H1 (cell line): ENCODE measurements around the gene MRTFB. TPM values are rescaled to one million over a fixed set of nuclear protein-coding genes. Genes with fewer than 3 reads are reported as not detected.

Source experiments
- CTCF ChIA-PET: fragments of 300-600 bp; sonication (Branson Sonifier 250); formaldehyde crosslinking; loops from one replicate; lab custom pipeline; 2021; ENCODE audit not compliant: partially characterized antibody; lab: Charles Lee
- POLR2A ChIA-PET: fragments of 300-600 bp; sonication (Branson Sonifier 250); formaldehyde crosslinking; loops from one replicate; lab custom pipeline; 2021; ENCODE audit warnings: inconsistent platforms; ENCODE audit not compliant: partially characterized antibody; lab: Charles Lee
- DNase-seq, 2 experiments: peaks; one replicate each; pipeline versions ENCODE4 v3.0.0 to v3.0.0-alpha.2; 2010 to 2022; ENCODE audit warnings: low spot score in 2 of 2, low read depth in 1 of 2, mixed read lengths in 1 of 2
- FAIRE-seq: peaks from 2 replicates; lab custom pipeline; 2011; peaks lifted over from hg19 to GRCh38; lab: Jason Lieb, UNC
- H2AFZ ChIP-seq: 2 replicates; pipeline ENCODE4 v1.8.1; 2012; ENCODE audit warnings: low read length, inconsistent platforms
- H2AK5ac ChIP-seq: 2 replicates; pipeline ENCODE4 v1.6.1; 2013; ENCODE audit warnings: low read depth, low read length
- H2BK120ac ChIP-seq: replicated peaks from 2 replicates; pipeline ENCODE3; 2013; ENCODE audit warnings: low read depth, low read length, inconsistent platforms
- H2BK12ac ChIP-seq: 2 replicates; pipeline ENCODE4 v1.6.1; 2013; ENCODE audit warnings: low read depth, low read length
- H2BK15ac ChIP-seq: 2 replicates; pipeline ENCODE4 v1.6.1; 2013; ENCODE audit warnings: low read length
- H2BK20ac ChIP-seq: 2 replicates; pipeline ENCODE4 v1.6.1; 2013; ENCODE audit warnings: low read length
- H2BK5ac ChIP-seq: 2 replicates; pipeline ENCODE4 v1.6.1; 2013; ENCODE audit warnings: low read depth, low read length
- H3K14ac ChIP-seq: 2 replicates; pipeline ENCODE4 v1.6.1; 2013; ENCODE audit warnings: inconsistent platforms; ENCODE audit not compliant: insufficient read length
- H3K18ac ChIP-seq: 2 replicates; pipeline ENCODE4 v1.6.1; 2013; ENCODE audit warnings: low read length; ENCODE audit errors: extremely low read depth
- H3K23ac ChIP-seq: 2 replicates; pipeline ENCODE4 v1.6.1; 2013; ENCODE audit warnings: inconsistent platforms; ENCODE audit not compliant: insufficient read length
- H3K23me2 ChIP-seq: 2 replicates; pipeline ENCODE4 v1.6.1; 2013; ENCODE audit warnings: low read depth, low read length
- H3K27ac ChIP-seq: 2 replicates; pipeline ENCODE4 v1.6.1; 2011; ENCODE audit warnings: low read depth, low read length, inconsistent platforms
- H3K27me3 ChIP-seq, 4 experiments: replicated peaks in 1 of 4; 1 replicate in 1 of 4; 2 replicates in 3 of 4; pipeline versions ENCODE4 v1.6.1 to v1.8.1; 2011 to 2013; ENCODE audit warnings: low read length in 3 of 4, mild to moderate bottlenecking in 3 of 4, inconsistent platforms in 2 of 4, mixed read lengths in 2 of 4, moderate library complexity in 1 of 4; ENCODE audit not compliant: control insufficient read depth in 3 of 4, insufficient read depth in 3 of 4; ENCODE audit errors: extremely low read depth in 1 of 4
- H3K36me3 ChIP-seq, 4 experiments: 2 replicates each; pipeline versions ENCODE4 v1.6.1 to v1.8.1; 2011 to 2013; ENCODE audit warnings: mild to moderate bottlenecking in 4 of 4, low read length in 3 of 4, moderate library complexity in 2 of 4, control low read depth in 1 of 4, inconsistent platforms in 1 of 4; ENCODE audit not compliant: insufficient read depth in 4 of 4, control insufficient read depth in 2 of 4
- H3K4ac ChIP-seq: replicated peaks from 2 replicates; pipeline ENCODE3; 2013; ENCODE audit warnings: low read length, low read depth, mixed read lengths, inconsistent platforms; ENCODE audit not compliant: insufficient read length
- H3K4me1 ChIP-seq, 4 experiments: replicated peaks in 1 of 4; 1 replicate in 1 of 4; 2 replicates in 3 of 4; pipeline versions ENCODE4 v1.6.1 to v1.8.1; 2011 to 2013; ENCODE audit warnings: low read length in 3 of 4, inconsistent platforms in 2 of 4, mixed read lengths in 1 of 4; ENCODE audit not compliant: insufficient read depth in 4 of 4, control insufficient read depth in 3 of 4
- H3K4me2 ChIP-seq, 2 experiments: 2 replicates each; pipeline versions ENCODE4 v1.6.1 to v1.8.1; 2011 to 2013; ENCODE audit warnings: low read depth in 2 of 2, low read length in 2 of 2, control low read depth in 1 of 2, inconsistent platforms in 1 of 2, mild to moderate bottlenecking in 1 of 2; ENCODE audit not compliant: insufficient read depth in 1 of 2
- H3K4me3 ChIP-seq, 4 experiments: fragments of 200-600, 300-600 bp in 1 of 4; sonication (generic), shearing (Covaris generic), sonication (Bioruptor Twin) in 1 of 4; 2 replicates each; pipeline versions ENCODE4 v1.5.1 to v1.8.1; 2011 to 2016; ENCODE audit warnings: low read length in 4 of 4, low read depth in 3 of 4, control low read depth in 2 of 4, inconsistent platforms in 2 of 4, mild to moderate bottlenecking in 2 of 4, mixed read lengths in 1 of 4, moderate library complexity in 1 of 4; ENCODE audit not compliant: insufficient read depth in 2 of 4; ENCODE audit errors: extremely low read depth in 1 of 4
- H3K56ac ChIP-seq: replicated peaks from 2 replicates; pipeline ENCODE3; 2013; ENCODE audit warnings: low read depth, mild to moderate bottlenecking, mixed read lengths, low read length, inconsistent platforms; ENCODE audit not compliant: insufficient read length
- H3K79me1 ChIP-seq: 2 replicates; pipeline ENCODE4 v1.6.1; 2013; ENCODE audit warnings: low read depth, low read length, control low read depth
- H3K79me2 ChIP-seq, 2 experiments: 2 replicates each; pipeline versions ENCODE4 v1.6.1 to v1.8.1; 2012 to 2013; ENCODE audit warnings: low read length in 2 of 2, mild to moderate bottlenecking in 2 of 2, inconsistent platforms in 1 of 2; ENCODE audit not compliant: insufficient read depth in 2 of 2, control insufficient read depth in 1 of 2
- H3K9ac ChIP-seq, 4 experiments: replicated peaks in 1 of 4; 1 replicate in 1 of 4; 2 replicates in 3 of 4; pipeline versions ENCODE4 v1.6.1 to v1.8.1; 2011 to 2013; ENCODE audit warnings: low read depth in 3 of 4, low read length in 3 of 4, control low read depth in 2 of 4, mild to moderate bottlenecking in 2 of 4, moderate library complexity in 2 of 4, inconsistent platforms in 1 of 4; ENCODE audit errors: extremely low read depth in 1 of 4
- H3K9me3 ChIP-seq, 2 experiments: 2 replicates each; pipeline versions ENCODE4 v1.6.1 to v1.8.1; 2012 to 2013; ENCODE audit warnings: mild to moderate bottlenecking in 2 of 2, moderate library complexity in 2 of 2, control low read depth in 1 of 2, inconsistent platforms in 1 of 2, low read depth in 1 of 2, low read length in 1 of 2, mixed read lengths in 1 of 2; ENCODE audit not compliant: insufficient read depth in 2 of 2
- H4K20me1 ChIP-seq, 2 experiments: replicated peaks in 1 of 2; 2 replicates each; pipeline versions ENCODE3 to v1.8.1; 2011 to 2013; ENCODE audit warnings: inconsistent platforms in 2 of 2, low read length in 2 of 2, mild to moderate bottlenecking in 1 of 2; ENCODE audit not compliant: insufficient read depth in 2 of 2, control insufficient read depth in 1 of 2
- H4K5ac ChIP-seq: 2 replicates; pipeline ENCODE4 v1.6.1; 2013; ENCODE audit warnings: low read length, low read depth, mixed read lengths, inconsistent platforms; ENCODE audit not compliant: insufficient read length
- H4K8ac ChIP-seq: 2 replicates; pipeline ENCODE4 v1.8.0; 2013; ENCODE audit warnings: mild to moderate bottlenecking, moderate library complexity, low read length, inconsistent platforms; ENCODE audit not compliant: insufficient read depth; ENCODE audit errors: extremely low read depth
- H4K91ac ChIP-seq: replicated peaks from 2 replicates; pipeline ENCODE3; 2013; ENCODE audit warnings: low read length, mixed read lengths, inconsistent platforms; ENCODE audit not compliant: insufficient read length
- WGBS, 2 experiments: shearing (Covaris generic) in 1 of 2; methylation state at CpG; one replicate each; pipeline versions ENCODE4 v1.1.6 to v1.1.7; 2013 to 2015; ENCODE audit warnings: low lambda C conversion rate in 2 of 2, mixed read lengths in 2 of 2, inconsistent platforms in 1 of 2, low coverage in 1 of 2, missing lambda C conversion rate in 1 of 2; ENCODE audit not compliant: insufficient replicate concordance in 2 of 2, insufficient coverage in 1 of 2, insufficient read length in 1 of 2; ENCODE audit errors: extremely low coverage in 1 of 2, missing lambda C conversion rate in 1 of 2; 5-methylcytosine and 5-hydroxymethylcytosine counted together
- polyA plus RNA-seq, 7 experiments: library from polyadenylated mRNA; depleted of rRNA in 3 of 7; stranded (reverse) in 5 of 7; unstranded in 2 of 7; fragments of >200 nt in 5 of 7; fragments of 200-250 nt in 2 of 7; gene quantifications; 1 replicate in 5 of 7; 2 replicates in 1 of 7; 4 replicates in 1 of 7; pipeline versions ENCODE4 v1.2.1 to v1.2.3, GENCODE V29; 2011 to 2013; ENCODE audit warnings: missing spikeins in 2 of 7, mixed read lengths in 2 of 7
- total RNA-seq: library from RNA; stranded (reverse); fragmentation: NEBNext Ultra II Directional; extraction: Animal tissue kit (Norgen Biotek cat#: 25700); gene quantifications from 2 replicates; pipeline ENCODE4 v1.2.1, GENCODE V29; 2021
- TF ChIP-seq, protein P1 (sequence below): IDR thresholded peaks from 2 replicates; pipeline ENCODE4 v1.6.1; 2011; ENCODE audit warnings: low read length, improper control_type of control experiment

The MRTFB gene
- total and polyA plus RNA-seq, 2 of the 8 experiments (the other 6 are each of a cell fraction or from before 2014, with no cell fraction given): 13.5 to 34.9 TPM

DNA sequence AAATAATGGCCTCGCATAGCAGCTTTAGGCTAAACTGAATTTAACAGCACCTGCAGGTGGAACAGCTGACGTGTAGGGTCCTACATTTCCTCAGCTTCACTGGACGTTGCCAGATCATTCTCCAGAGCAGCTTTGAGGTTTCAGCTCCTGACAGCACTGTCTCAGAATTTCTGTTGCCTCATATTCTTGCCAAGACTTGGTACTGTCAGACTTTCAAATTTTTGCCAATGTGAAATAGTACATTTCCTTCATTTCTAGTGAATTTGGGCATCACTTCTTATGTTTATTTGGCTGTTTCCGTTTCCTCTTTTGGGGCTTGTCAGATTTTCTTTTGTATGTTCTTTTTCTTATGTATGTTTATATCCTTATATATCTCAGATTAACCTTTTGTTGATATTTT lies 48.7 kb downstream of the MRTFB start:
- no peak overlapping the region for H3K56ac ChIP-seq
- no peaks in the 10 kb centered on the region for H3K9me3 ChIP-seq
- ChIA-PET POLR2A (no interaction called here), CTCF (no interaction called here)
- H3K4ac ChIP-seq: no peak overlapping the region
- H2BK15ac ChIP-seq: no peak overlapping the region
- H2AK5ac ChIP-seq: no peak overlapping the region
- H3K79me1 ChIP-seq: peaks cover under 1% of the 10 kb centered on the region
- no peak overlapping the region for H2BK5ac ChIP-seq
- H4K91ac ChIP-seq: no peak overlapping the region
- H3K4me1 ChIP-seq: no peaks in the 10 kb centered on the region; a peak in 1 of 7 replicates
- WGBS, 2 experiments: 84% methylated on average over 4 of the region's 4 CpGs; no CpG with 5 or more reads in 1 of the 2 experiments
- H3K14ac ChIP-seq: no peak overlapping the region
- H3K36me3 ChIP-seq: no peaks in the 10 kb centered on the region
- H4K5ac ChIP-seq: no peak overlapping the region
- no peaks in the 10 kb centered on the region for H3K27me3 ChIP-seq
- no peak overlapping the region for H3K27ac ChIP-seq
- H4K20me1 ChIP-seq: peaks cover 2 to 8% of the 10 kb centered on the region in 2 experiments
- H3K79me2 ChIP-seq: peaks cover 0 to 57% of the 10 kb centered on the region in 2 experiments; a peak in 2 of 4 replicates
- no peak overlapping the region for H2BK120ac ChIP-seq
- H3K4me3 ChIP-seq: no peak overlapping the region
- no peak overlapping the region for H3K9ac ChIP-seq
- H3K18ac ChIP-seq: no peak overlapping the region
- H4K8ac ChIP-seq: no peak overlapping the region
- TF ChIP-seq, protein P1, sequence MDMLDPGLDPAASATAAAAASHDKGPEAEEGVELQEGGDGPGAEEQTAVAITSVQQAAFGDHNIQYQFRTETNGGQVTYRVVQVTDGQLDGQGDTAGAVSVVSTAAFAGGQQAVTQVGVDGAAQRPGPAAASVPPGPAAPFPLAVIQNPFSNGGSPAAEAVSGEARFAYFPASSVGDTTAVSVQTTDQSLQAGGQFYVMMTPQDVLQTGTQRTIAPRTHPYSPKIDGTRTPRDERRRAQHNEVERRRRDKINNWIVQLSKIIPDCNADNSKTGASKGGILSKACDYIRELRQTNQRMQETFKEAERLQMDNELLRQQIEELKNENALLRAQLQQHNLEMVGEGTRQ: no peak
- TF ChIP-seq, all 59 proteins: peak for 0
- FAIRE-seq: no peak
- Histone ChIP-seq H2BK12ac (no peak overlapping the region), H3K23ac (no peak overlapping the region), H3K4me2 (no peak overlapping the region), H2BK20ac (no peak overlapping the region), H3K23me2 (no peaks in the 10 kb centered on the region), H2AFZ (no peak overlapping the region)
- DNase-seq: no peak
